Left hindlimb (tissue), 1 donor: ENCODE results near the gene IGFBP4.

Experiments
- DNase-seq: peaks from one replicate; pipeline ENCODE4 v3.0.0-alpha.2; 2018

Gene IGFBP4

GRCh38 chr17:40457369-40457768 is 14.1 kb downstream of the IGFBP4 start:
- peak; percentile 18 for DNase-seq

- peak; percentile 73 for DNase-seq
Measured at GRCh38 chr17:40457964-40458791, 14.9 kb downstream of the IGFBP4 start.

GRCh38 chr17:40458851-40459482 is 15.7 kb downstream of the IGFBP4 start:
- DNase-seq, result peak; percentile 26

- peak; percentile 70 for DNase-seq
Measured at GRCh38 chr17:40459636-40460603, 16.7 kb downstream of the IGFBP4 start.

GRCh38 chr17:40460604-40460967 is 17.3 kb downstream of the IGFBP4 start:
- DNase-seq, result peak; percentile 25

- no peak for DNase-seq
Measured at GRCh38 chr17:40460968-40461731, 17.9 kb downstream of the IGFBP4 start.

- peak; percentile 67 for DNase-seq
Measured at GRCh38 chr17:40461732-40462342, 18.6 kb downstream of the IGFBP4 start.

- peak; percentile 29 for DNase-seq
Measured at GRCh38 chr17:40462343-40463121, 19.3 kb downstream of the IGFBP4 start.

GRCh38 chr17:40463122-40463550 is 19.9 kb downstream of the IGFBP4 start:
- peak; percentile 41 for DNase-seq

- DNase-seq, result no peak
Measured at GRCh38 chr17:40464392-40464855, 21.2 kb downstream of the IGFBP4 start.

GRCh38 chr17:40466298-40466971 is 23.2 kb downstream of the IGFBP4 start:
- no peak for DNase-seq

GRCh38 chr17:40467281-40467867 is 24.1 kb downstream of the IGFBP4 start:
- DNase-seq, result no peak

- no peak for DNase-seq
Measured at GRCh38 chr17:40468560-40468959, 25.3 kb downstream of the IGFBP4 start.

GRCh38 chr17:40469805-40470675 is 26.8 kb downstream of the IGFBP4 start:
- DNase-seq, result peak; percentile 5

- peak; percentile 17 for DNase-seq
Measured at GRCh38 chr17:40470932-40471828, 27.9 kb downstream of the IGFBP4 start.

GRCh38 chr17:40471846-40472732 is 28.8 kb downstream of the IGFBP4 start:
- peak; percentile 12 for DNase-seq
